CD4-positive, alpha-beta T cell (primary cell): ENCODE measurements around the gene C1orf87. TPM values are rescaled to one million over a fixed set of nuclear protein-coding genes. Genes with fewer than 3 reads are reported as not detected.

Experiments used
- ATAC-seq: fragments of 200-7000 bp; cut with Tn5 transposase; one replicate; pipeline ENCODE4 v1.10.0; 2022; ENCODE audit warnings: mild to moderate bottlenecking; ENCODE audit not compliant: poor library complexity
- CTCF ChIA-PET: fragments of 350-600 bp; sonication (Branson Sonifier 250); formaldehyde crosslinking; loops from one replicate; lab custom pipeline; 2021; ENCODE audit warnings: antibody characterized with exemption, inconsistent platforms; lab: Charles Lee
- POLR2A ChIA-PET: fragments of 350-600 bp; sonication (Branson Sonifier 250); formaldehyde crosslinking; loops from one replicate; lab custom pipeline; 2021; ENCODE audit warnings: antibody characterized with exemption, inconsistent platforms; lab: Charles Lee
- DNase-seq, 14 experiments: peaks; one replicate each; pipeline ENCODE4 v3.0.0-alpha.2; 2013 to 2020; ENCODE audit warnings: mixed read lengths in 2 of 14
- H3K27ac ChIP-seq, 2 donors: one replicate each; pipeline versions ENCODE4 v1.5.1 to v1.7.0; 2013; ENCODE audit warnings: low read length in 2 of 2, low read depth in 1 of 2, mild to moderate bottlenecking in 1 of 2
- H3K27me3 ChIP-seq, 2 experiments: 1 replicate in 1 of 2; 2 replicates in 1 of 2; pipeline versions ENCODE4 v1.6.1 to v1.7.0; 2013; ENCODE audit warnings: low read length in 2 of 2, control low read depth in 1 of 2, mild to moderate bottlenecking in 1 of 2, moderate library complexity in 1 of 2; ENCODE audit not compliant: insufficient read depth in 2 of 2, control insufficient read depth in 1 of 2
- H3K36me3 ChIP-seq: one replicate; pipeline ENCODE4 v1.6.1; 2013; ENCODE audit warnings: low read length, control low read depth; ENCODE audit not compliant: insufficient read depth
- H3K4me1 ChIP-seq: one replicate; pipeline ENCODE4 v1.6.1; 2013; ENCODE audit warnings: low read length, control low read depth; ENCODE audit not compliant: insufficient read depth
- H3K4me3 ChIP-seq: one replicate; pipeline ENCODE4 v1.5.1; 2013; ENCODE audit warnings: mild to moderate bottlenecking, low read length, moderate library complexity
- H3K9me3 ChIP-seq, 2 experiments: 1 replicate in 1 of 2; 2 replicates in 1 of 2; pipeline versions ENCODE4 v1.6.1 to v1.7.0; 2013; ENCODE audit warnings: low read length in 2 of 2, mild to moderate bottlenecking in 2 of 2, control low read depth in 1 of 2, moderate library complexity in 1 of 2; ENCODE audit not compliant: control insufficient read depth in 1 of 2, insufficient read depth in 1 of 2
- H3K27ac Mint-ChIP-seq: one replicate; pipeline ENCODE4 v1.8.0; 2020; ENCODE audit warnings: mixed read lengths
- H3K27me3 Mint-ChIP-seq: one replicate; pipeline ENCODE4 v1.8.0; 2021; ENCODE audit warnings: mixed read lengths
- H3K36me3 Mint-ChIP-seq: one replicate; pipeline ENCODE4 v1.8.0; 2021; ENCODE audit warnings: low read depth, mixed read lengths
- H3K4me1 Mint-ChIP-seq: one replicate; pipeline ENCODE4 v1.8.0; 2021; ENCODE audit warnings: low read depth, mixed read lengths
- H3K4me3 Mint-ChIP-seq: one replicate; pipeline ENCODE4 v1.8.0; 2020; ENCODE audit warnings: mild to moderate bottlenecking, mixed read lengths
- H3K9me3 Mint-ChIP-seq: one replicate; pipeline ENCODE4 v1.8.0; 2020; ENCODE audit warnings: mixed read lengths
- intact Hi-C, 2 experiments: fragments of 100-400 bp; cut with DNase I in 1 of 2; cut with micrococcal nuclease in 1 of 2; formaldehyde crosslinking; loops; one replicate each; pipeline versions ENCODE4 v1.15.1 to v1.9.0; 2023 to 2025; cut with DNase I, micrococcal nuclease
- total RNA-seq, 174 experiments: library from RNA in 2 of 174; stranded (reverse) in 2 of 174; gene quantifications; one replicate each; pipeline ENCODE4 v1.2.3 and lab custom pipeline; 2021 to 2026
- TF ChIP-seq, protein P1 (sequence below): fragments of 200-600 bp; IDR thresholded peaks from one replicate; pipeline ENCODE4 v1.8.0; 2022; ENCODE audit warnings: antibody characterized with exemption, mild to moderate bottlenecking

The C1orf87 gene
- total RNA-seq, 2 experiments from 2014 or later: not detected

- Mint-ChIP-seq H3K27me3 (no peaks in the 10 kb centered on the region), H3K4me3 (no peak overlapping the region), H3K4me1 (no peaks in the 10 kb centered on the region), H3K9me3 (no peaks in the 10 kb centered on the region), H3K36me3 (no peaks in the 10 kb centered on the region), H3K27ac (no peak overlapping the region)
- intact Hi-C loops: no loop called here
- TF ChIP-seq, protein P1, sequence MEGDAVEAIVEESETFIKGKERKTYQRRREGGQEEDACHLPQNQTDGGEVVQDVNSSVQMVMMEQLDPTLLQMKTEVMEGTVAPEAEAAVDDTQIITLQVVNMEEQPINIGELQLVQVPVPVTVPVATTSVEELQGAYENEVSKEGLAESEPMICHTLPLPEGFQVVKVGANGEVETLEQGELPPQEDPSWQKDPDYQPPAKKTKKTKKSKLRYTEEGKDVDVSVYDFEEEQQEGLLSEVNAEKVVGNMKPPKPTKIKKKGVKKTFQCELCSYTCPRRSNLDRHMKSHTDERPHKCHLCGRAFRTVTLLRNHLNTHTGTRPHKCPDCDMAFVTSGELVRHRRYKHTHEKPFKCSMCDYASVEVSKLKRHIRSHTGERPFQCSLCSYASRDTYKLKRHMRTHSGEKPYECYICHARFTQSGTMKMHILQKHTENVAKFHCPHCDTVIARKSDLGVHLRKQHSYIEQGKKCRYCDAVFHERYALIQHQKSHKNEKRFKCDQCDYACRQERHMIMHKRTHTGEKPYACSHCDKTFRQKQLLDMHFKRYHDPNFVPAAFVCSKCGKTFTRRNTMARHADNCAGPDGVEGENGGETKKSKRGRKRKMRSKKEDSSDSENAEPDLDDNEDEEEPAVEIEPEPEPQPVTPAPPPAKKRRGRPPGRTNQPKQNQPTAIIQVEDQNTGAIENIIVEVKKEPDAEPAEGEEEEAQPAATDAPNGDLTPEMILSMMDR: no peak
- H3K9me3 ChIP-seq: no peaks in the 10 kb centered on the region
- ChIA-PET CTCF (no interaction called here), POLR2A (no interaction called here)
- H3K27ac ChIP-seq: no peak overlapping the region
- no peak for ATAC-seq
- no peaks in the 10 kb centered on the region for H3K36me3 ChIP-seq
- H3K4me3 ChIP-seq: no peak overlapping the region
- DNase-seq: no peak
- H3K4me1 ChIP-seq: no peaks in the 10 kb centered on the region
- H3K27me3 ChIP-seq: no peaks in the 10 kb centered on the region
Measured at GRCh38 chr1:60090655-60091054, 17.1 kb upstream of the C1orf87 start.

- H3K4me1 ChIP-seq: no peaks in the 10 kb centered on the region
- no peaks in the 10 kb centered on the region for H3K9me3 Mint-ChIP-seq
- ChIA-PET POLR2A (no interaction called here), CTCF (no interaction called here)
- no peaks in the 10 kb centered on the region for H3K36me3 ChIP-seq
- intact Hi-C loops: no loop called here
- H3K27ac ChIP-seq: no peak overlapping the region
- TF ChIP-seq, protein P1: no peak
- peaks cover 5% of the 10 kb centered on the region for H3K27me3 Mint-ChIP-seq
- no peak for DNase-seq
- H3K27me3 ChIP-seq: no peaks in the 10 kb centered on the region
- no peak overlapping the region for H3K4me3 Mint-ChIP-seq
- no peaks in the 10 kb centered on the region for H3K9me3 ChIP-seq
- H3K36me3 Mint-ChIP-seq: no peaks in the 10 kb centered on the region
- H3K4me1 Mint-ChIP-seq: no peaks in the 10 kb centered on the region
- H3K4me3 ChIP-seq: no peak overlapping the region
- H3K27ac Mint-ChIP-seq: no peak overlapping the region
- ATAC-seq: no peak
Measured at GRCh38 chr1:60088620-60089155, 15.1 kb upstream of the C1orf87 start.

- no peak for ATAC-seq
- CTCF ChIA-PET: no interaction called here
Measured at GRCh38 chr1:60087681-60088080, 14.1 kb upstream of the C1orf87 start.

More at GRCh38 chr1:60087681-60088080, 14.1 kb upstream of the C1orf87 start:
- Mint-ChIP-seq H3K27me3 (peaks cover 5% of the 10 kb centered on the region), H3K36me3 (no peaks in the 10 kb centered on the region), H3K27ac (no peak overlapping the region), H3K4me3 (no peak overlapping the region), H3K4me1 (no peaks in the 10 kb centered on the region), H3K9me3 (no peaks in the 10 kb centered on the region)
- Histone ChIP-seq H3K36me3 (no peaks in the 10 kb centered on the region), H3K9me3 (no peaks in the 10 kb centered on the region), H3K4me3 (no peak overlapping the region), H3K4me1 (no peaks in the 10 kb centered on the region), H3K27ac (no peak overlapping the region), H3K27me3 (no peaks in the 10 kb centered on the region)
- intact Hi-C loops: no loop called here
- DNase-seq: no peak
- TF ChIP-seq, protein P1: no peak
- POLR2A ChIA-PET: interaction anchor here (0.5 kb wide), 1 partner anchor 10 kb away, joined by 3 read pairs; no protein-coding TSS in a partner anchor
